ENCODE data around the gene CLK4. TPM values are rescaled to one million over a fixed set of nuclear protein-coding genes. Genes with fewer than 3 reads are reported as not detected.

CLK4 gene
- total RNA-seq, 4 donors from 2014 or later: 40.2 to 77.8 (median 46.6) TPM

DNA sequence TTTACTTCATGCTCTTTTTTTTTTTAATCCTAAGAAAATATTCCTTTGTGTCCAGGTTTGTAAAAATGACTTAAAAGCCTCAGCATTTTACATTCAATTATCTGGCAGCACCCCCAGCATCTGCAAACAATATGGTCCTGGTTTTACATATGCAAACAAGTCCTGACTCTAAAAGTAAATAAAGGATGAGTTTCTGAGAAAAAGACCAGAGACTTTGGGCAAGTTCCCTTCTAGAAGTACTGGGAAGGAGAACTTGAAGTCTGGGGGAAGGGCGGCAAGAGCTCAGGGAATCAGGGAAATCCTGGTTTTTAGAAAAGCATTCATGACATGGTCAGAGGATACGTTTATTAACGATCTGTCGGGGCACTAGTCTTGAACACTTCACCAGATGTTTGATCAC, 62.5 kb downstream of the CLK4 start:
- no peak for DNase-seq (ENCODE audit: low spot score in 2 of 2)
- Histone ChIP-seq H3K9me3 (peaks cover 0 to 4% (median 0%) of the 10 kb centered on the region in 4 donors), H3K4me3 (no peak overlapping the region), H3K36me3 (no peaks in the 10 kb centered on the region), H3K4me1 (no peaks in the 10 kb centered on the region), H3K27me3 (no peaks in the 10 kb centered on the region), H3K27ac (no peak overlapping the region)
- WGBS, 2 donors: 18 to 24% methylated on average over 4 of the region's 4 CpGs
- no peak for TF ChIP-seq POLR2A (IDR thresholded peaks at IDR 0.05)
- no peak for TF ChIP-seq EP300 (IDR thresholded peaks at IDR 0.05)

DNA sequence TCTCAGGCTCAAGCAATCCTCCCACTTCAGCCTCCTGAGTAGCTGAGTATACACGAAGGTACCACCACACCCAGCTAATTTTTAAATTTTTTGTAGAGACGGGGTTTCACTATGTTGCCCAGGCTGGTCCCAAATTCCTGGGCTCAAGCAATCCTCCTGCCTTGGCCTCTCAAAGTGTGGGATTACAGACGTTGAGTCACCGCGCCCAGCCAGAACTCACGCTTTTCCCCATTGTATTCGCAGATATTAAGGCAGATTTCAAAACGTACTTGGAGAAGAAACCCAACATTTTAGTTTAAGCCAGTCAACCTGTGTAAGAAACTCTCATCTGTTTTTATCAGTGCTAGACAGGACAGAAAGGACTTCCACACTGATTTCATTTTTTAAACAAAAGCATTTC, 63.2 kb downstream of the CLK4 start:
- no peak for DNase-seq (ENCODE audit: low spot score in 2 of 2)
- Histone ChIP-seq H3K4me1 (no peaks in the 10 kb centered on the region), H3K9me3 (peaks cover 0 to 4% (median 0%) of the 10 kb centered on the region in 4 donors), H3K4me3 (no peak overlapping the region), H3K36me3 (no peaks in the 10 kb centered on the region), H3K27me3 (no peaks in the 10 kb centered on the region), H3K27ac (no peak overlapping the region)
- TF ChIP-seq, protein P1, sequence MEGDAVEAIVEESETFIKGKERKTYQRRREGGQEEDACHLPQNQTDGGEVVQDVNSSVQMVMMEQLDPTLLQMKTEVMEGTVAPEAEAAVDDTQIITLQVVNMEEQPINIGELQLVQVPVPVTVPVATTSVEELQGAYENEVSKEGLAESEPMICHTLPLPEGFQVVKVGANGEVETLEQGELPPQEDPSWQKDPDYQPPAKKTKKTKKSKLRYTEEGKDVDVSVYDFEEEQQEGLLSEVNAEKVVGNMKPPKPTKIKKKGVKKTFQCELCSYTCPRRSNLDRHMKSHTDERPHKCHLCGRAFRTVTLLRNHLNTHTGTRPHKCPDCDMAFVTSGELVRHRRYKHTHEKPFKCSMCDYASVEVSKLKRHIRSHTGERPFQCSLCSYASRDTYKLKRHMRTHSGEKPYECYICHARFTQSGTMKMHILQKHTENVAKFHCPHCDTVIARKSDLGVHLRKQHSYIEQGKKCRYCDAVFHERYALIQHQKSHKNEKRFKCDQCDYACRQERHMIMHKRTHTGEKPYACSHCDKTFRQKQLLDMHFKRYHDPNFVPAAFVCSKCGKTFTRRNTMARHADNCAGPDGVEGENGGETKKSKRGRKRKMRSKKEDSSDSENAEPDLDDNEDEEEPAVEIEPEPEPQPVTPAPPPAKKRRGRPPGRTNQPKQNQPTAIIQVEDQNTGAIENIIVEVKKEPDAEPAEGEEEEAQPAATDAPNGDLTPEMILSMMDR (IDR thresholded peaks at IDR 0.05): no peak
- no peak for TF ChIP-seq POLR2A (IDR thresholded peaks at IDR 0.05)
- no peak for TF ChIP-seq EP300 (IDR thresholded peaks at IDR 0.05)
- WGBS, 2 donors: 79 to 85% methylated on average over 8 of the region's 8 CpGs

DNA sequence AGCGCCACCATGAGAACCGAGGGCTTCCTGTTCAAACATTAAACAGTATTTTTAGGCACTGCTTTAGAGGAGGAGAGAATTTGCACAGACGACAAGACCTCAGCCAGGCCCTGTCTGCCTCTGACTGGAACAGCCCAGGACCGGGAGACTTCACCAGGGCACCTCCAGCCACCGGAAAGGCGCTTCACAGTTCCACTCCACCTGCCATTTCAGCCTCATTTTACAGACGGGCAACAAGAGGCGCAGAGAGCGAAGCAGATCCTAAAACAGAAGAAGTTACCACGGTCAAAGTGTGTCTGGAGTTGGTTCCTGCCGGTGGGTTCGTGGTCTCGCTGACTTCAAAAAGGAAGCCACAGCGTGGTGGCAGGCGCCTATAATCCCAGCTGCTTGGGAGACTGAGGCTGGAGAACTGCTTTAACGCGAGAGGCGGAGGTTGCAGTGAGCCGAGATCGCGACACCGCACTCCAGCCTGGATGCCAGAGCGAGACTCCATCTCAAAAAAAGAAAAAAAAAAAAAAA, 65.0 kb downstream of the CLK4 start:
- 80% methylated on average over 23 of the region's 23 CpGs for WGBS, 2 donors
- no peak for DNase-seq (ENCODE audit: low spot score in 2 of 2)
- Histone ChIP-seq H3K36me3 (no peaks in the 10 kb centered on the region), H3K4me1 (no peaks in the 10 kb centered on the region), H3K27me3 (no peaks in the 10 kb centered on the region), H3K27ac (no peak overlapping the region), H3K4me3 (no peak overlapping the region), H3K9me3 (peaks cover 0 to 4% (median 0%) of the 10 kb centered on the region in 4 donors)
- no peak for TF ChIP-seq EP300 (IDR thresholded peaks at IDR 0.05)

DNA sequence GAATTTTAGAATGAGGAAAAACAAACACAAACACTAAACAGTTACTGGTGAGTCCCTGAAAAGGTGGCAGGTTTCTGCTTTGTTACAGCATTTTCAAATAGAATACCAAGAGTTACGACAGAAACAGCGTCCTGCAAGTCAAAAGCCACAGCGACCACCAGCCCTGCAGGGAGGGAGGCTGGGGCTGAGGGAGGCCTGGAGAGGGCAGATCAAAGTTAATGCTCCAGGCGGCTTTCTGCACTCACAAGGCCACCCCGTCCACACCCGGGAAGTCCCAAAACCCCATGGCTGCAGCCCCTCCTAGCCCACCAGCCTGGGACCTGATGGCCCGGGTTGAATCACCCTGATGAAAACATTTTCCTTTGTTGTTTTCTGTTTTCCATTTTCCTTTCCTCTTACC, 65.9 kb downstream of the CLK4 start:
- no peak for DNase-seq (ENCODE audit: low spot score in 2 of 2)
- H3K9me3 ChIP-seq: peaks cover 0 to 4% (median 0%) of the 10 kb centered on the region in 4 donors
- WGBS, 2 donors: 73 to 75% methylated on average over 7 of the region's 7 CpGs
- no peaks in the 10 kb centered on the region for H3K4me1 ChIP-seq
- H3K4me3 ChIP-seq: no peak overlapping the region
- TF ChIP-seq, protein P1 (IDR thresholded peaks at IDR 0.05): no peak
- TF ChIP-seq POLR2A (IDR thresholded peaks at IDR 0.05) (no peak), EP300 (IDR thresholded peaks at IDR 0.05) (no peak)
- H3K27ac ChIP-seq: no peak overlapping the region
- H3K27me3 ChIP-seq: no peaks in the 10 kb centered on the region
- H3K36me3 ChIP-seq: no peaks in the 10 kb centered on the region

DNA sequence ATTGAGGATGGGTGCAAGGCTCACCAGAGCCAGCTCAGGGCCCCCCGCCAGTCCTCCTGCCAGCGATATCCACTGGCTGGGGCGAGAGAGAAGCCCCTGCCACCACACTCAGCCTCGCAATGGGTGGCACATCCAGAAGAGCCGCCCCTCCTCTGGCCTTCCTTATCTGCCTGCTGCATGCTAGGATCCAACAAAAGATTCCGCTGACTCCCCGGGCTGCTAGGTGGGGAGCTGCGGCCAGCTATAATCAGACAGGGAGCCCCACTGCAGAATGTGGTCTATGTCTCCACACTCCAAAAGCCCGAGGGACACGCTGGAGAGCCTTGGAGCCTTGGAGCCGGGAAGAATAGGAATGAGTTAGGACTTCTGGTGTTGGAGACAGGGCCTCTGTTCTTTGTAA, 69.4 kb downstream of the CLK4 start:
- no peaks in the 10 kb centered on the region for H3K9me3 ChIP-seq
- no peak overlapping the region for H3K27ac ChIP-seq
- DNase-seq (ENCODE audit: low spot score in 2 of 2): no peak
- H3K36me3 ChIP-seq: no peaks in the 10 kb centered on the region
- 90 to 91% methylated on average over 11 of the region's 11 CpGs for WGBS, 2 donors
- TF ChIP-seq POLR2A (IDR thresholded peaks at IDR 0.05) (no peak), EP300 (IDR thresholded peaks at IDR 0.05) (no peak)
- TF ChIP-seq, protein P1 (IDR thresholded peaks at IDR 0.05): no peak
- no peaks in the 10 kb centered on the region for H3K4me1 ChIP-seq
- H3K27me3 ChIP-seq: no peaks in the 10 kb centered on the region
- no peak overlapping the region for H3K4me3 ChIP-seq

DNA sequence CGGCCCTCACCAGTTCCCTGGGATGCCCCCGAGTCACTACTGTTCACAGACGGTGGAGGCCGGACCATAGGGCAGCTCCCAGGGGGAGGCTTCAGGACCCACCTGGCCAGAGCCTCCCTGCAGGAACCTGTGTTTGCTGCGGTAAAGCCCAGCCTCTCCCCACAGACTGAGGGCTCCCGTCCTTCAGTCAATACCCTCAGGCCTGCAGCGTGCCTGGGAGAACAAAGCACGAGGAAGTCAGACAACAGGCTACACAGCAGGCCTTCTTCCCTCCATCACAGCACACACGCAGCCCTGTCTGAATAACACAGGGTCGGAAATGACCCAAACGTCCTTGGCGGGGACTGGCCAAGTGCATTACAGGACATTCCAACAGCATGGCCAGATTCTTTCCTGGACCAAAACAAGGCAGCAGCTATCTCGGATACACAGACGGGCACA, 71.1 kb downstream of the CLK4 start:
- DNase-seq (ENCODE audit: low spot score in 2 of 2): no peak
- Histone ChIP-seq H3K27me3 (no peaks in the 10 kb centered on the region), H3K36me3 (no peaks in the 10 kb centered on the region), H3K4me1 (no peaks in the 10 kb centered on the region), H3K9me3 (no peaks in the 10 kb centered on the region), H3K27ac (no peak overlapping the region), H3K4me3 (no peak overlapping the region)
- TF ChIP-seq POLR2A (IDR thresholded peaks at IDR 0.05) (no peak), EP300 (IDR thresholded peaks at IDR 0.05) (no peak)
- TF ChIP-seq, protein P1 (IDR thresholded peaks at IDR 0.05): no peak
- WGBS, 2 donors: 59 to 74% methylated on average over 14 of the region's 14 CpGs

Measured in tibial nerve (tissue), 4 donors.